GM21390 (cell line): Measurements from ENCODE around the gene P2RX2.

Source experiments
- ATAC-seq: cut with Tn5 transposase; IDR thresholded peaks from one replicate; pipeline ENCODE4 v1.9.1; 2021; ENCODE audit not compliant: unreplicated experiment

Gene P2RX2

DNA sequence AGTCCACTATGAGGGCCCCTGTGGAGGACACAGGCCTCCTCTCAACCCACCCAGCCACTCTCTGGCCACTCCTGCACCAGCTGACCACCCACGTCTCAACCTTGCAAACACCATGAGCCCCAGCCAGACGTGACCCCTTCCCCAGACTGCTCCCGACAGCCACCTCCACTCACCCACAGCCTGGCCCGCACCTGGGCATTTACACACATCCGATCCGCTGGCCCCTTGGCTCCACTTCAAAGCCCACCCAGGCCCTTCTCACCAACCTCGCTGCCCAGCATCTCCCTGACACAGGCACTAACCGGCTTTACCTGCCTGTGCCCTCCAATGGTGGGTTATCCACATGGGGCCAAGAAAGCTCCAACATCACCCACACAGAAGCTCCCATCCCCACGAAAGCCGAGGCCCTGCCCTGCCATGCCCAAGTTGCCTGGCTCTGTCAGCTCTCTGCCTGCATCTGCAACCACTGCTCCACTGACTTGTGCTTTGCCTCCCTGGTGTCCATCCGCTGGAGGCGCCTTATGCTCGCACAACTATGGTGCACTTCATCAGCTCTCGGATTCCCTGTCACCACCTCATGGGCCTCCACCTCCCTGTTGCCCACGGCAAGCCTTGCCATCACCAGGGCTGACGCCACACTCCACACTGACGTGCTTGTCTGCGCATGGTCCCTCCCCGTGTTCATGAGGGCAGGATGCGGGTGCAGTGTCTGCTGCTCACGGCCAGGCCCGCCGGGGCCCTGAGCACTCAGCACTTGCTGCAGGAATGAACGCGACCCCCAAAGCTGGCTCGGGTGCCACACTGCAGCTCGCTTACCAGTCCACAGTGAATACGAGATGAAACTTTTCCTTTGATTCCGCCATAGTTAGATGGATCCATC is 16.7 kb downstream of the P2RX2 start:
- ATAC-seq: no peak

DNA sequence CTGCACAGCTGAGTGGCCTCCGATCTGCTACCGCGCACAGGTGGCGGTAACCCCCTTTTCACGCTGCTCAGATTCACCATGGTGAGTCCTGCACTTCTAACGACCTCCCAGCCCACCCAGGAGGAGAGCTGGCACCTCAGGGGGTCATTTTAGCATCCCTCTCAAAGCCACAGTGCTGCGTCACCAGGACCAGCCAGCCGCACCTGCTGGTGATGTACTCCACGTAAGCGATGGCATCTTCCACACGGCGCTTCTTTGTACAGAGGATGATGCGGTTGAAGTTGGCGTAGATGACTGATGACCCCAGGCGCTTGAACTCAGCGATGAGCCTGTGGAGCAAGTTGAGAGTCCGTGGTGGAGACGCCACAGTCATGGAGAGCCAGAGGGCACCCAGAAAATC is 19.2 kb downstream of the P2RX2 start:
- ATAC-seq: no peak

DNA sequence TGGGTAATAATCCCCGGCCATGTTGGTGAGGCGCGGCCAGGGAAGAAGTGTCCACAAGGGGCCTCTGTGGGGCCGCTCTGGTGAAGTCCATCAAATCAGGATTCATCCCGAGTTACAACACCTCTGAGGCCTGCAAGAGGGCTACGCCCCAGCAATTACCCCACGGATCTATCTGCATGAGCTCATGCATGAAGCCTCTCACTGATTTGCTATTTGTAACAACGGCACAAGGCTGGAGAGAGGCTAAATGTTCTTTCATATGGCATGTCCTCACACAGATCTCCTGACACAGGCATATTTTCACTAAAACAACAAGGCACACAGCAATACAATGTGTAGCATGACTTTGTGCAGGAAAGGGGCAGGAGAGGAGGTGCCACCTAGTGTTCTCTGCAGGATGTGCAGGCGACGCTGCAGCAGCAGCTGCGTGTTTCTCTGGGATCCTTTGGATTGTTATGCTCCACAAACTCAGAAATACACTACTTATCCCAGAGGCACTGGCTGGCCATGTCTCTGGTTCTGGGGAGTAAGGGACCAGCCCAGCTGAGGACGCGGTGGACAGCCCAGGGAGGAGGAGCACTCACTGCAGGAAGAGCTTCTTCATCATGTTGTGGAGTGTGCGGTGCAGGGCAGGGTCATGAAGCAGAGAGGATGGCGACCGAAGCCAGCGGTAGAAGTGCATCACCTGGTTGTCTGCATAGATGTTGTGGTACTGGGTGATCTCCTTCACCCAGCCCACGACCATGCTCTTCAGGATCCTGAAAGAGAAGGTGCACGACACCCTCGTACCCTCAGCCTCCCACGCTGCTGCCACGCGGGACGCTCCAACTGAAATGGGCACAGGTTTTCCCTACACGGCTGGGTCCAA is 20.2 kb downstream of the P2RX2 start:
- no peak for ATAC-seq

DNA sequence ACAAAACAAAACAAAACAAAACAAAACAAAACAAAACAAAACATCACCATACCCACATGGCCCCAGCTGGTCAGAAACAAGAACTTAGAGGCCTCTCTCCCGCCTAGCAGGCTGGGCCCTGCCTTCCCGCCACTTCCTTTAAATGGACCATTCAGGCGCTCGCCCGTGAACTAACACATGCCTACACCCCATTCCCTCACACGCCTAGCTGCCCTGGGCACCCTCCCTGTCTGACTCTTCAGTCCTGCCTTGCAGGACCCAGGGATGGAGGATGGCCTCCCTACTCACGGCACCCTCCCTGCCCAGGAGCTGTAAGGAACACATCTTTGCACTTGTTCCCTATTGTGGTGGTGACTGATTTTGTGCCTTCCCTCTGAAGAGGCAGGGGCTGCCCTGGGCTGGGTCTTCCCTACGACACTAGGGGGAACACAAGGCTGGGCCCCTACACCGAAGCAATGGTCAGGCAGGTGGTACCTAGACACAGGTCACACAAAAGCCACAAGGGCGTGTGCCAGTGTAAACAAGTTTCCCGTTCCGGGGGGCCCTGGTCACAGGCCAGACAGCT is 21.5 kb downstream of the P2RX2 start:
- no peak for ATAC-seq

DNA sequence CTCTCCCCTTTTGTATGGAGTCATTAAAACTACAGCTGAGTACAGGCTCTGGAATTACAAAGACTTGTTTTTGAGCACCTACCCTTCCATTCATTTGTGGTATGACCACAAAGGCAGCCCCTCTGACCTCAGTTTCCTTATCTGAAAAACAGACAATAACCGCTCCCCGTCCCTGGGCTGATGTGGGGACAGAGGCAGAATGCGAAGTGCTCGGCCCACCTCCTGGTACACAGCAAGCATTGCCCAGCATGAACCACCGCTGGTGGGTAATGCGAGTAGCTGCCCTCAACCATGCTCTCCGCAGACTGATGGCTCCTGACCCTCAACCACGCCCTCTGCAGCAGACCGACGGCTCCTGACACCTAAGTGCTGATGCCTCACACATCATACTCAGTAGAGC is 22.4 kb downstream of the P2RX2 start:
- no peak for ATAC-seq

DNA sequence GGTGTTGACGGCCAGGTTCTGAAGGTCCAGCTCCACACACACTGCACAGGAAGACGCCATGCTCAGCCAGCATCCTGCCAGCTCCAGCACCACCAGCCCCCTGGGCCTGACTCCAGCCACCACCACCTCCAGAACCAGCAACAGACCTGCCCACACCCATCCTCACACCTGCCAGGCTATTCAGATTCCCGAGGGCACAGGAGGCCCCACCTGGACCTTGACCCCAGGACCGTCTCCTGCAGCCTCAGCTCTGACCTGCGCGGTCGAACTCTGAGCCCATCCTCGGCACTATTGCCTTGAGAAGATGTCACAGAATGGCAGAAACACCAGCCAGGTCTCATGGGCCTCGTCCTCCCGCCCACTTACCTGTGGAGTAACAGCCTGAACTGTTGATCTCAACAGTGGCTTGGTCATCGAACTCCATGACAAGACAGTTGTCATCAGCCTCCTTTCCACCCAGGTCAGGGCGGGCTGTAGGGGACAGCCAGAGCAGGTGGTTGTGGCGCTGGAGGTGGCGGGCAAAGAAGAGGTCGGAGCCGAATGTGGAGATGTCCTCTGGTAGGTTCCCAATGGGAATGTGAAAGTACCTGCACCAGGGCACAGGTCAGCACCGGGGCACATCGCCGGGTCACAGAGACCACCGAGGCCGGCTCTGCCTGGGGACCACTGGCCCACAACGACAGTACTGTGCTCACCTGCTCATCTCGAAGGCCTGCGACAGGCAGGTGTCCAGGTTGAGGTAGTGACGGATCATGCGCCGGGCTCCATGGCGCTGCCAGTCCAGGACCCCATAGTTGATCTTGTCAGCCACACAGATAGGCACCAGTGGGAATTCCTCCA is 23.5 kb downstream of the P2RX2 start:
- no peak for ATAC-seq

DNA sequence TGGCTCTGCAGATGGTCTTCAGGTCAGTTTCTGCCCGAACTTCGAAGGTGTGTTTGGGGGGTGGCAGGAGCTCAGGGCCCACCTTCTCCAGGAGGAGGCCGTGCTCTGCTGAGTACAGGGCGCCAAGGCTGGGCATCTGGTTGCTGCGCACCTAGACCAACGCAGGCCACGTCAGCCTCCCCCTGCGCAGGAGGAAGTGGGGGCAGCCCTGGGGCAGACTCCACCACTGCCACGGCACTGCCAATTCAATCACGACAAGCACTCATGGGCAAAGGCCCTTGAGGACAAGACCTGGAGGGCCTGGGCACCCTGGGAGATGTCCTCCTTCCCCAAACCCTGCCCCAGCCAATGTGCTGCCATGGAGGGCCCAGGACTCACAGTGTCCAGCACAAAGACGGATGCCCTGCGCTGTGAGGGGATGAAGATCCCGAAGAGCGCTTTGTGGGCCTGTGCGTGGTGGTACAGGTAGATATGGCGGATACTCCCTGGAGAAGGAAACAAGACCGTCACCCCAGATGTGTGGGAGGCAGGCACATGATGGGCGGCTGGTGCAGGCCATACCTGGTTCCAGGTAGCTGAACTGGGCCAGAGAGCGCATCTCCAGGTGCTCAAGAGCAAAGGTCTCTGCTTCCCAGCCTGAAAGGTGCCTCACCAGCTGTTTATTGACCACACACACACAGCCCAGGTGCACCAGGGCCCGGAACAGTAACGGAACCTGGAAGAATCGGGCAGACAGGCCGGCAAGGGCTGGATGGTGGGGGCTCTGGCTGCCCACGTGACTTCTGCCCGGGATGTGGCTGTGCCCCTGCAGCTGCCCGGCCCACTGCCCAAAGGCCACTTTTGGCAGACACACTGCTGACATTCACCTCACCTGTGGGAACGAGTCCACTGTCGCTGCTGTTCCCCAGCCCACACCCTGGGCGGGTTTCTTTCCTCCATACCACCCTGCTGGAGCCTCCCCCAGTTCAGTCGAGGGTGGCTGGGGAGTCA is 24.6 kb downstream of the P2RX2 start:
- ATAC-seq: no peak

DNA sequence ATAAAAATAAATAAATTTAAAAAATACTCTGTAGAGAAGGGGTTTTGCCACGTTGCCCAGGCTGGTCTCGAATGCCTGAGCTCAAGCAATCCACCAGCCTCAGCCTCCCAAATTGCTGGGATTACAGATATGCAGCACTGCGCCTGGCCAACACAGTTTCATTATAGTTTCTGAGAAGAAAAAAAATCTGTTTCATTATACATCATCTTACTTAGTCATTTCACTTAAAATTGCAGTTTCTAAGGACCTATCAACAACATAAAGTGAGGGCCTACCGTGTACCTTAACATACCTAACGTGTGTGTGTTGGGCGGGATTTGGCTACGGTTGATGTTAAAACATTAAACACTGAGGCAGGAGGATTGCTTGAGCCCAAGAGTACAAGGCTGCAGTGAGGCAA is 28.3 kb downstream of the P2RX2 start:
- no peak for ATAC-seq

DNA sequence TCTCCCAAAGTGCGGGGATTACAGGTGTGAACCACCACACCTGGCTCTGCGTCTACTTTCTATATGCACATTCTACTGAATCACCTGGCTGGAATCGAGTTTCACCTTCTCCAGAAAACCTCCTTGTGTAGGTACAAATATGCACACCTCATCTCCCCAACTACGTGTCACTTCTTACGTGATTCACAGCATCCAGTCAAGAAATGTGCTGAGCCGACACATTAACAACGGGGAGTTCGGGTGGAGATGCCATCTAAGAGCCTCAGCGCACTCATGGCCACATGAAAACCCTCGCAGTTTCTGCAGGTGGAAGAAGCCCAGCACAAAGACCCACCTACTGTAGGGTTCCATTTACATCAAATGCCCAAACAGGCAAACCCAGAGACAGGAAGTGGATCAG is 29.3 kb downstream of the P2RX2 start:
- no peak for ATAC-seq

DNA sequence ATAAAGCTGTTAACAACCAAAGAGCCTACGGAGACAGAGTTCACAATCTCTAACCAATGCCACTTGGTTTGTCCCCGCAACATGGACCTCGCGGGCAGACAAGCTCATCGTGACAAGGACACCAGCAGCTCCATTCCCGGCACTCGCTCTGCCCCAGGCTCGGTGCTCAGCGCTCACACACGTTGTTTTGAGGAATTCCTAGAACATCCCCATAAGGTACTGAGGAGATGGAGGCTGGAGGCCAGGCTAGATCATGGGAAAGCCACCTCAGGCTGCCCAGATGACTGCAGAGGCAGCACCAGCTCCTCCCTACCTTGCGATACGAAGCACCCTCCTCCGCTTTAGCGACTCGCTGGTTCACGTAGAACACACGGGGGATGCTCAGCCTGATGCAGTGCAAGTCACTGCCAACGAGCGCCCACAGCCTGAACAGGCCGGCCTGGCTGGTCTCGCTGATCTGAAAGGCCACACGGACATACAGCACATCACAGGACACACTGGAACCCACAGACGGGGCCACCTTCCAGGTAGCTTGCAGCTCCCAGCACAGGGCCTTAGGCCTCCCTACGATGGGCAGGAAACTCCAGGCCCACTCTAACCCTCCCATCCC is 30.1 kb downstream of the P2RX2 start:
- ATAC-seq: no peak

DNA sequence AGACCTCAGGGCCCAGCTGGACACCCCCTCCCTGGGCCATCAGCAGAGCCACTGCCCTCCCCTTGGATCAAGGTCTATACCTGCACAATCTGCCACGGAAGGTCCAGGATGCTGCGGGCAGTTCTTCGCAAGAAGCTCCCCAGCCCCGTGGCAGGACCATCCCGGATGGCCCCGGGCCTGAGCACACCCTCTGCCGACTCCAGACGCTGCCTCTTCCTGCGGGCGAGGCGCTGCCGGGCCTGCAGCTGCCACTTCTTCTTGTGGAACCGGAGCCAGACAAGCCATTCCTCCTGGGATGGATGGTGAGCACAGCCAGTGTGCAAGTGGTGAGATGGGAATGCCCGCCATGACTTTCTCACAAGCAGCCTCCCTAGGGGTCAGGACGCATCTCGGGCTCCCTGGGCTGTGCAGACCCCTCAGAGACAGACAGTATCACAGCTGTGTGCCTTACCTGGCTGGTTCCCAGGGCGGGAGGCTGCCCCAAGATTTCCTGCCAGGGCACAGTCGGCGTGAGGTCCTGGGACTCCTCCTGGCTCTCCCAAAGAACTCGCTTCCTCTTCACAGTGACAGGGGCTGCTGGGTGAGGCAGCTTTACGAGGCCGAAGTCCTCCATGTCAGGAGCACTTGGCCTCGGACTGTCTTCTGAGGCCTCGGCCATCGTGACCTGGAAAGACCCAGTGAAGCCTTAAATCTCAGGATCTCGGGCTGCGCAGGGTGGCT is 30.8 kb downstream of the P2RX2 start:
- no peak for ATAC-seq

DNA sequence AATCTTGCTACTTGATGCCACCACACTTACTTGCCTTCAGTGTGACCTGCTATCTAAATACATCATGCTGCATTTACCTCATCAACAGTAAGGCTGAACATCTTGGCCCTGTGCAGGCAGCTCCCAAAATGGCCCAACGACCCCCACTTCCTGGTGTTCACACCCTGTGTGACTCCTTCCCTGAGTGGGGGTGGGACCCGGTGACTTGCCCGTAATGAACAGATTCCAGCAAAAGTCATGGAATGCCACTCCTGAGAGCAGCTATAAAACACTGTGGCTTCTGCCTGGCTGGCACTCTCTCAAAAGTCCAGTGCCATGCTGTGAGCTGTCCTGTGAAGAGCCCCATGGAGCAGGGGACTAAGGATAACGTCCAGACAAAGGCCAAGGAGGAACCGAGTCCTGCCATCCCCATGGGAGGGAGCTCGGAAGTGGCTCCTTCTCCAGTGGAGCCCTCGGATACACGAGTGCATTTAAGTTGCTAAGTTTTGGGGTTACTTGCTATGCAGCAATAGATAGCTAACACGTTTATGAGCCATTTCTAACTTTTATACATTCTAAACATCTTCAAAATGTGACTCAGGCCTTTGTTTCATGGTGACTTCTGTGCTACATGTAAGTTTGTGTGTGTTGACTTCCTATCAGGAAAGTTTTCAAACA is 33.0 kb downstream of the P2RX2 start:
- no peak for ATAC-seq

DNA sequence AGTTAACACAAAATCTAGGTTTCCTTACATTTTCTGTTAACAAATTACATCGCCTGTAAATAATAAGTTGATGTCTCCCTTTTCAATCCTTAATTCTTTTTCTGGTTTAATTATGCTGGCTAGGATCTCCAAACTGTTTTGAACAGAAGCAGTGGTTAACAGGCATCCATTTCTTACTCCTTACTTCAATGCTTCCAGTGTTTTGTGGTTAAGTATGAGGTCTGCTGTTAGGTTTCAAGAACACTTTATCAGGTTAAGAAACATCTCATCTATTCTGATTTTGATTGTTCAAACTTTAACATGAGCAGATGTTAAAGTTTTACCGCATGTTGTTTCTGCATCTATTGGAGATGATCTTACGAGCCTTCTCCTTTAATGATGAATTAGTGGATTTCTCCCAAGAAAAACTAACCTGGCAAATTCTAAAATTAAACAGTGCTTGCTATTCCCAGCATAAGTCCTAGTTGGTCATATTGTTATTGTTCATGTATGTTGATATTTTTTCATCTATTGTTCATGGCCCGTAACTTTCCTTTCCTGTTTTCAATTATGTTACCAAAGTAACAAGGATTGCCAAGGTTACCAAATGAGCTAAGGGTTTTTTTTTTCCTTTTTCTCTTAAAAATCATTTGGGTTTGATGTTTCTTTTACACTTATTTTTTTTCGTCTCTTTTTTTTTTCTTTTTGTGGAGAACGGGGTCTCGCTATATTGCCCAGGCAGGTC is 35.2 kb downstream of the P2RX2 start:
- no peak for ATAC-seq

DNA sequence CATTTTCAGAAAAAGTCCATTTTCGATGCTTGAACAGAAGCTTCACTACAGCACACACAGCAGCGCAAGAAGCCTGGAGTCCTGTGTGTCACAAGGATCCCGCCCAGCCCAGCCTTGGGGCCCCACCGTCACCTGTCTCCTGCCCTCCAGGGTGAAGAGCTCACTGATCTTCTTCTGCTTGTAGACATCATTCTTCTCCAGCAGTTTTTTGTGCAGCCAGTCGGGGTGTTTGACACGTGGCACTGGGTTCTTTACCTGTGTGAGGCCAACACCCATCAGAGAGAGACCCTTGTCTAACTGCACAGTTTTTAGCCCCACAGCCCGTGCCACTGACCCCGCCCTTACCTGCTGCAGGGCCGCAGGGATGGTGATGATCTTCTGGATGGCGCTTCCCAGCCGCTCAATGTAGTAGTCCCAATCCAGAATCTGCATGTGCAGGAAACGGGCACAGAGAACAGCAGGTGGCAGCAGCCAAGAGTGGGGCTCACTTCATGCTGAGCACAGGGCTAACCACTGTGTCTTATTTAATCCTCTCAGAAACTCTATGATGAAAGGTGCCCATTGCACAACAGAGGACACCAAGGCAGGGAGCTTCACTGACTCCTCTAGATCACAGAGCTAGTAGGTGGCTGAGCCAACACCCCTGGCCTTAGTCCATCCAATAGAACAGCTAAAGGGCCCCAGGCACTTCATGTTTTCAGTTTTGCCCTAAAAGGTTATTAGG is 38.6 kb downstream of the P2RX2 start:
- no peak for ATAC-seq

DNA sequence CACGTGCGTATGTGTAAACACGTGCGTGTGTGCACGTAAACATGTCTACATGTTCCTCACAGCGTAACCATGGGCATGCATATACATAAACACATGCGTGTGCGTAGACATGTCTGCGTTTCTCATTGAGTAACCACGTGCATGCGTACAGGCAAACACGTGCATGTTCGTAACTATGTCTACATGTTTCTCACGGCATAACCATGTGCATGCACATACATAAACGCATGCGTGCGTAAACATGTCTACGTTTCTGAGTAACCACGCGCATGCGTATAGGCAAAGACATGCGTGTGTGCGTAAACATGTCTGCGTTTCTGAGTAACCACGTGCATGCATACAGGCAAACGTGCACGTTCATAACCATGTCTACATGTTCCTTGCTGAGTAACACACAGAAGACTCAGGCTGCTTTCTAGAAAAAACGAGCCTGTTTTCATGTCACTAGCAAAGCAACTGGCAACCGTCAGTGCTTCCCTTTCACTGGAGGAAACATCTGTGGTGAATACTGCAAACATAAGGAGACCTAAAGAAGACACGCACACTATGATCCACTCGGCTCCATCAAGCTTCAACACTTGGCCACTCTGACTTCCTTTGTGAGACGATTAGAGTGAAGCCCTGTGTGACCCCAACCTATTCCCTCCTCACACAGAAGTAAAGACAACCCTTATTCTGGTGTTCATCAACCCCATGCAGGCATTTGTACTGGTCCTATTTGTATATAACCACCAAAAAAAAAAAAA is 39.7 kb downstream of the P2RX2 start:
- no peak for ATAC-seq

DNA sequence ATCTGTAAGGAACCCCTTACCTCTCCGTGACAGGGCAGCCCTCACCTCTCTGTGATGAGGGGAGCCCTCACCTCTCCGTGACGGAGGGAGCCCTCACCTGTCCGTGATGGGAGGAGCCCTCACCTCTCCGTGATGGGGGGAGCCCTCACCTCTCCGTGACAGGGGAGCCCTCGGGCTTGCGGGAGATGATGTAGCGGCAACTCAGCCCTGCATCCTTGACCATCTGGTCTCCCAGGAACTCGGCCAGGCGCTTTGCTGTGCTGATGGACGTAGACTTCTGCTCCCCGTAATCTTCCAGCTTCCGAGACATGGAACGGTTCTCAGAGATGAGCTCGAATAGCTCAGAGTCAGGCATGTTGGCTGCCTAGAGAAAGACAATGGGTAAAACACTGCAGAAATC is 40.6 kb downstream of the P2RX2 start:
- ATAC-seq: no peak
